BJ (cell line): Measurements from ENCODE around the gene CACNG7. TPM values are rescaled to one million over a fixed set of nuclear protein-coding genes. Genes with fewer than 3 reads are reported as not detected.

Experiments
- CTCF ChIA-PET: fragments of 350-600 bp; formaldehyde crosslinking; extraction: SDS; loops from one replicate; lab custom pipeline; 2021; ENCODE audit warnings: antibody characterized with exemption, inconsistent platforms; lab: Yijun Ruan, JAX
- POLR2A ChIA-PET: fragments of 300-600 bp; sonication (Branson Sonifier 250); formaldehyde crosslinking; extraction: SDS; loops from one replicate; lab custom pipeline; 2021; ENCODE audit warnings: antibody characterized with exemption; lab: Charles Lee
- DNase-seq: peaks from one replicate; pipeline ENCODE4 v3.0.0-alpha.2; 2011; ENCODE audit warnings: low read depth
- H3K27me3 ChIP-seq: 2 replicates; pipeline ENCODE4 v1.6.0; 2011; ENCODE audit warnings: low read length; ENCODE audit not compliant: control insufficient read depth, insufficient read depth
- H3K36me3 ChIP-seq: 2 replicates; pipeline ENCODE4 v1.5.1; 2011; ENCODE audit warnings: low read length; ENCODE audit not compliant: control insufficient read depth, insufficient read depth
- H3K4me3 ChIP-seq: 2 replicates; pipeline ENCODE4 v1.5.1; 2011; ENCODE audit warnings: low read depth, mild to moderate bottlenecking, control low read depth, low read length
- CTCF ChIP-seq: IDR thresholded peaks from 2 replicates; pipeline ENCODE4 v1.5.1; 2011; ENCODE audit warnings: low read depth, mild to moderate bottlenecking, control low read depth, inconsistent platforms, low read length, moderate library complexity; ENCODE audit not compliant: insufficient read depth
- polyA plus RNA-seq: library from polyadenylated mRNA; depleted of rRNA; stranded (reverse); fragments of >200 nt; gene quantifications from 2 replicates; pipeline ENCODE4 v1.2.3, GENCODE V29; 2011

Gene CACNG7
- polyA plus RNA-seq, 1 experiment, result 0.90 TPM

DNA sequence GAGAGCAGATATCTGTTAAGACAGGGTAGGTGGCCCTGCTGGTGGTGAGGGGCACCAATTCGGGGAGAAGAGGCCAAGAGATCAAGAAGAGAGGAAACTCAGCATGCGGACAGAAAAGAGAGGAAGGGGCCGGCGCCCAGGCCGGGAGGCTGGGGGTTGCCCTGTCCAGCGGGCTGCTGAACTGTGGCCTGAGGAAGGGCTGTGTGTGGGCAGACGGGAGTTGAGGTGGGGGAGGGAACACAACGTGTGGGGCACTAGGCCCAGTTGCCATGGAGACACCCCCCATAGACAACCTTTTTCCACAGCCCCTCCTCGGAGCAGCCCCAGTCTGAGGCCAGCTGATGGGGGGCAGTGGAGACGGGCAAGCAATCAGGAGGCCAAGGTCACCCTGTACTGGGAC is 51.1 kb downstream of the CACNG7 start:
- CTCF ChIA-PET, result no interaction called here
- no peak for TF ChIP-seq CTCF
- POLR2A ChIA-PET, result no interaction called here
- H3K27me3 ChIP-seq, result peaks cover 29% of the 10 kb centered on the region
- H3K4me3 ChIP-seq, result no peak overlapping the region
- no peaks in the 10 kb centered on the region for H3K36me3 ChIP-seq
- no peak for DNase-seq

GRCh38 chr19:53960886-53961285 is 51.8 kb downstream of the CACNG7 start:
- ChIA-PET CTCF (no interaction called here), POLR2A (no interaction called here)
- DNase-seq, result no peak
- H3K36me3 ChIP-seq, result no peaks in the 10 kb centered on the region
- no peak for TF ChIP-seq CTCF
- peaks cover 29% of the 10 kb centered on the region for H3K27me3 ChIP-seq
- no peak overlapping the region for H3K4me3 ChIP-seq

DNA sequence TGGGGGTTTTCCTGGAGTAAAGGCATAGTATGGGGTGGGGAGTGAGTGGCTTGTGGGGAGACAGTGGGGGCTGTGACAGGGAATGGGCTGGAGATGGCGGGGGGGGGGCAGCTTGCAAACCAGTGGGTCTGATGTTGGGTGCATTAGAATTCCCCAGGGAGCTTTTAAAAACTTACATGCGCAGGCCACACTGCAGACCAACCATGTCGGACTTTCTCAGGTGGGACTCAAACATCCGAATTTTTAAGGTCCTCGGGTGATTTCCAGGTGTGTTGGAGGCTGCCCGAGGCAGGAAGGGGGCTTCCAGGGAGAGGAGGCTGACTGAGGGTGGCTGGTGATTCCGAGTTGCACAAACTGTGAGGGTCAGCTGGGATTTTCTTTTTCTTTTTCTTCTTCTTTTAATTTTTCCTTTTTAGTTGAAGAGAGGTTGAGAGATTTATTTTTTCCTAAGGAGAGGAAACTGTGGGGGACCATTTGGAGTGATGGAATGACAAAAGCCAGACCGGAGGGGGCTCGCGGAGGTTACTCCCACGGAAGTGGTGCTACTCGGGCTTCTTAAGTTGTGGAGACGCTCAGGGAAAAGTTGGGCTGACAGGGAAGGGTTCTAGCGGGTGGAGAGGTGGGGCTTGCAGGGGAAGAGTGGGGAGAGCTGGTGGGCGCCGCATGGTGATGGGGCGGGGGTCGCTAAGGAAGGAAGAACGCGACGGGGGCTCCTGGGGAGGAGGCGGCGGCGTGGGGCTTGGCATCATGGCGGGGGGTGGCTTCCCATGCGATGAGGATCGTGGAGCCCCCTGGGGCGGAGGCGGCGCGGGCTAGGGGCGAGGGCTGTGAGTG is 52.7 kb downstream of the CACNG7 start:
- H3K4me3 ChIP-seq, result no peak overlapping the region
- no peak for TF ChIP-seq CTCF
- peaks cover 29% of the 10 kb centered on the region for H3K27me3 ChIP-seq
- CTCF ChIA-PET, result no interaction called here
- no peaks in the 10 kb centered on the region for H3K36me3 ChIP-seq
- POLR2A ChIA-PET, result no interaction called here
- no peak for DNase-seq

GRCh38 chr19:53962887-53963431 is 53.9 kb downstream of the CACNG7 start, which contains the start of gene CACNG8:
TSS of gene CACNG8 (plus strand) at chr19:53962937.
- Histone ChIP-seq H3K27me3 (peaks cover 25% of the 10 kb centered on the region), H3K4me3 (no peak within 1 kb of the TSS), H3K36me3 (no peaks in the 10 kb centered on the region)
- POLR2A ChIA-PET, result no interaction called here
- no peak for TF ChIP-seq CTCF
- CTCF ChIA-PET, result no interaction called here
- no peak for DNase-seq

- TF ChIP-seq CTCF, result no peak
- DNase-seq, result no peak
- Histone ChIP-seq H3K4me3 (no peak overlapping the region), H3K36me3 (no peaks in the 10 kb centered on the region), H3K27me3 (peaks cover 17% of the 10 kb centered on the region)
- CTCF ChIA-PET, result no interaction called here
- POLR2A ChIA-PET, result no interaction called here
Observed at GRCh38 chr19:53965091-53965490, 56.0 kb downstream of the CACNG7 start.
